ENCODE data around the gene ERGIC1. TPM values are rescaled to one million over a fixed set of nuclear protein-coding genes. Genes with fewer than 3 reads are reported as not detected.
A peak's percentile ranks its signal among the peaks of the same experiment; 100 is the strongest.

Gene ERGIC1
- total and polyA plus RNA-seq, 4 donors = 46.2 to 110 (median 88.6) TPM

- no peaks in the 10 kb centered on the region for H3K9me3 ChIP-seq (ENCODE audit: control insufficient read depth, insufficient read depth, low read length)
- H3K36me3 ChIP-seq (ENCODE audit: control insufficient read depth, insufficient read depth, low read length) = no peaks in the 10 kb centered on the region
- H3K4me3 ChIP-seq (ENCODE audit: low read depth, low read length) = no peak overlapping the region
- no peaks in the 10 kb centered on the region for H3K27me3 ChIP-seq (ENCODE audit: control insufficient read depth, insufficient read depth, low read length)
- no peak for DNase-seq (ENCODE audit: low read depth in 4 of 6, low spot score in 6 of 6)
- H3K27ac ChIP-seq (ENCODE audit: low read depth, low read length) = no peak overlapping the region
- 87% methylated on average over 16 of the region's 16 CpGs for WGBS (ENCODE audit: insufficient coverage)
- H3K4me1 ChIP-seq (ENCODE audit: control insufficient read depth, insufficient read depth, low read length) = no peaks in the 10 kb centered on the region
These were observed 33.9 kb upstream of the ERGIC1 start for GRCh38 chr5:172800088-172800551.

DNA sequence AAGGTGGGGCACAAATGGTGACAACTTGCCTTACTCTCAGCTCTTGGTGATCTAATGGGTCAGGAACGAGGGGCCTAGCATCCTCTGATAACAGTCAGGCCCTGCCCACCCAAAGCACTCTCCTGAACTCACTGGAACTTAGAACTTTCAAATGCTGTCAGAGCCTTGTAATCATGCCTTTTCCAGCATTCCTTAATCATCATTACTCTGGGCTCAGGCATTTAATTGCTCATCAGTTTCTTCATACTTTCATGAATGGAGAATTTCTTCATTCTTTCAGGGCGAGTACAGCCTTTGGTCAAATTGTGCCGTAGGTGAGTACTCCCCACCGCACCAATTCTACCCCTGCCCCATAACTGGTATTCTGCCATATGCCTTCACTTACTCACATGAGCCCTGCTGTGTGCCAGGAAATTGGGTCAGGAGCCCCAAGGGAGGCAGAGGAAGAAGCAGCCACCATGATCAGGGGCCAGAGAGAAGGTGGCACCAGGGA is 32.8 kb upstream of the ERGIC1 start:
- Histone ChIP-seq H3K36me3 (ENCODE audit: control insufficient read depth, insufficient read depth, low read length) (no peaks in the 10 kb centered on the region), H3K4me3 (ENCODE audit: low read depth, low read length) (no peak overlapping the region), H3K27ac (ENCODE audit: low read depth, low read length) (no peak overlapping the region), H3K27me3 (ENCODE audit: control insufficient read depth, insufficient read depth, low read length) (no peaks in the 10 kb centered on the region), H3K4me1 (ENCODE audit: control insufficient read depth, insufficient read depth, low read length) (no peaks in the 10 kb centered on the region), H3K9me3 (ENCODE audit: control insufficient read depth, insufficient read depth, low read length) (no peaks in the 10 kb centered on the region)
- WGBS (ENCODE audit: insufficient coverage) = 91% methylated on average over 4 of the region's 4 CpGs
- no peak for DNase-seq (ENCODE audit: low read depth in 4 of 6, low spot score in 6 of 6)

DNA sequence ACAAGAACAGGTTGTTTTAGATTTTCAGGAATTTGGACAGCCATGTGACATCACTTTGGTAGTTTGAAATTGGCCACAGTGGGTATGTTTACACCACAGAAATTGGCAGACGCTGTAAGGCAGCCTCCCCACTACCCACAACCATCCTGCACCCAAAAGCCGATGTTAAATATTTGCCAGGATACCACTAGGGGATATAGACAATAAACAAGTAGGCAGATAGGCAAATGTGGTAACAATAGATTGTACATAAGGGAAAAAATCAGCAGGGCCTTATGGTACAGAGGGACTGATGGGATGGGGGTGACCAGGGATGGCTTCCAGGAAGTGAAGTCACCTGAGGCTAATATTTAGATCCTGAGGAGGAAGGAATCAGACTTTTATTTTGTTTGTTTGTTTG is 31.9 kb upstream of the ERGIC1 start:
- Histone ChIP-seq H3K9me3 (ENCODE audit: control insufficient read depth, insufficient read depth, low read length) (no peaks in the 10 kb centered on the region), H3K36me3 (ENCODE audit: control insufficient read depth, insufficient read depth, low read length) (no peaks in the 10 kb centered on the region), H3K4me3 (ENCODE audit: low read depth, low read length) (no peak overlapping the region), H3K27me3 (ENCODE audit: control insufficient read depth, insufficient read depth, low read length) (no peaks in the 10 kb centered on the region), H3K4me1 (ENCODE audit: control insufficient read depth, insufficient read depth, low read length) (peaks cover 4% of the 10 kb centered on the region), H3K27ac (ENCODE audit: low read depth, low read length) (no peak overlapping the region)
- no peak for DNase-seq (ENCODE audit: low read depth in 4 of 6, low spot score in 6 of 6)
- no CpG with 5 or more reads among the region's 2 CpGs for WGBS (ENCODE audit: insufficient coverage)

- 94% methylated on average over 3 of the region's 4 CpGs for WGBS (ENCODE audit: insufficient coverage)
- no peaks in the 10 kb centered on the region for H3K27me3 ChIP-seq (ENCODE audit: control insufficient read depth, insufficient read depth, low read length)
- H3K4me3 ChIP-seq (ENCODE audit: low read depth, low read length) = no peak overlapping the region
- no peaks in the 10 kb centered on the region for H3K36me3 ChIP-seq (ENCODE audit: control insufficient read depth, insufficient read depth, low read length)
- H3K9me3 ChIP-seq (ENCODE audit: control insufficient read depth, insufficient read depth, low read length) = no peaks in the 10 kb centered on the region
- no peak for DNase-seq (ENCODE audit: low read depth in 4 of 6, low spot score in 6 of 6)
- no peak overlapping the region for H3K27ac ChIP-seq (ENCODE audit: low read depth, low read length)
- H3K4me1 ChIP-seq (ENCODE audit: control insufficient read depth, insufficient read depth, low read length) = peaks cover 5% of the 10 kb centered on the region
These were observed 31.4 kb upstream of the ERGIC1 start for GRCh38 chr5:172802567-172803176.

DNA sequence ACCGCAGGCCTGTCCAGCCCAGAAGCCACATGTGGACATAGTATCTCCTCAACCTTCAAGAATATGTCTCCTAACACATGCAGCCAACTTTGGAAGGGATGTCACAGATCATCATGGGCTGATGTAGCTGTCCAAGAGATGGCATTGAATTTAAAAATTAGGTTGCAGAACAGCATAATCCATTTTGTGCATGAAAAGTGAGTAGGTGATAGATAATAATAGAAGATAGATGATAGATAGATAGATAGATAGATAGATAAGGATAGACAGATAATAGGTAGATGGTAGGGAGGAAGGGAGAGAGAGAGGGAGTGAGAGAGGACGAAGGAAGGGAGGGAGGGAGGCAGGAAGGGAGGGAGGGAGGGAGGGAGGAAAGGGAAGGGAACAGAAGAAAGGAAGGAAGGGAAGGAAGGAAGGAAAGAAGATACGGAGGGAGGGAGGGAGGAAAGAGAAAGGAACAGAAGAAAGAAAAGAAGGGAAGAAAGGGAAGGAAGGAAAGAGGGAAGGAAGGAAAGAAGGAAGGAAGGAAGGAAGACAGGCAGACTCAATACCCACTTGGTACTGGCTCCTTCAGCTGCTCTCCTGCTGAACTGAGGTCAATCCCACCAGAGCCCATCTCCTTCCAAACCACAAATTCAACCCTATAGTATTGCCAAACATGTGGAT is 28.9 kb upstream of the ERGIC1 start:
- peaks cover 5% of the 10 kb centered on the region for H3K4me1 ChIP-seq (ENCODE audit: control insufficient read depth, insufficient read depth, low read length)
- no peaks in the 10 kb centered on the region for H3K27me3 ChIP-seq (ENCODE audit: control insufficient read depth, insufficient read depth, low read length)
- H3K9me3 ChIP-seq (ENCODE audit: control insufficient read depth, insufficient read depth, low read length) = peaks cover 1% of the 10 kb centered on the region
- 65% methylated on average over 2 of the region's 3 CpGs for WGBS (ENCODE audit: insufficient coverage)
- no peak overlapping the region for H3K27ac ChIP-seq (ENCODE audit: low read depth, low read length)
- H3K4me3 ChIP-seq (ENCODE audit: low read depth, low read length) = no peak overlapping the region
- no peaks in the 10 kb centered on the region for H3K36me3 ChIP-seq (ENCODE audit: control insufficient read depth, insufficient read depth, low read length)
- no peak for DNase-seq (ENCODE audit: low read depth in 4 of 6, low spot score in 6 of 6)

DNA sequence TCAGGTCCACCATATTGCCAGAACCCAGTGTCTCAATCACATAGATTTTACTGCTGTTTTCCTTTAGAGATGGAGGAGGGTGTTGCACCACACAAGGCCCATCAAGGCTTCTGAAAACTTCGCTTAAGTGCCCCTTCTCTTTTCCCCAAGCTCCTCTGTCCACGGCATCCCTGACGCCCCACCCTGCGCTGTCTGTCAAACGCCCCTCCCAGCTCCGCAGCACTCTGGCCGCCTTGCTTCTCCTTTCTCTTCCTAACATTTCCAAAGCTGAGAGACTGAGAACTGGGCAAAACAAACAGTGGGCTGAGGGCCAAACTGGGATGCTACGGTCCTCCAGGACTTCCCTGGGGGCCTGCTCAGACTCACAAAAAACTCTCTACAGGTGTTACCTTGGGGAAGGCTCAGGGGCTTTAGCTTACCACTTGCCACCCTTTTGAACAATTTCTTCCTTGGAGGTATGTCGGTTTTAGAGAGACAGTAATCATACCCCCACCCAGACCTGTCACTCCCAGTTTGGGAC is 28.3 kb upstream of the ERGIC1 start:
- Histone ChIP-seq H3K36me3 (ENCODE audit: control insufficient read depth, insufficient read depth, low read length) (no peaks in the 10 kb centered on the region), H3K4me3 (ENCODE audit: low read depth, low read length) (no peak overlapping the region), H3K27me3 (ENCODE audit: control insufficient read depth, insufficient read depth, low read length) (no peaks in the 10 kb centered on the region), H3K27ac (ENCODE audit: low read depth, low read length) (no peak overlapping the region), H3K4me1 (ENCODE audit: control insufficient read depth, insufficient read depth, low read length) (peaks cover 5% of the 10 kb centered on the region), H3K9me3 (ENCODE audit: control insufficient read depth, insufficient read depth, low read length) (peaks cover 1% of the 10 kb centered on the region)
- 72% methylated on average over 7 of the region's 9 CpGs for WGBS (ENCODE audit: insufficient coverage)
- no peak for DNase-seq (ENCODE audit: low read depth in 4 of 6, low spot score in 6 of 6)

- Histone ChIP-seq H3K27ac (ENCODE audit: low read depth, low read length) (peak overlapping the region; percentile 6), H3K27me3 (ENCODE audit: control insufficient read depth, insufficient read depth, low read length) (no peaks in the 10 kb centered on the region), H3K4me3 (ENCODE audit: low read depth, low read length) (no peak overlapping the region), H3K36me3 (ENCODE audit: control insufficient read depth, insufficient read depth, low read length) (no peaks in the 10 kb centered on the region), H3K9me3 (ENCODE audit: control insufficient read depth, insufficient read depth, low read length) (peaks cover 1% of the 10 kb centered on the region), H3K4me1 (ENCODE audit: control insufficient read depth, insufficient read depth, low read length) (peaks cover 5% of the 10 kb centered on the region)
- DNase-seq (ENCODE audit: low read depth in 4 of 6, low spot score in 6 of 6) = peak in 1 of 6 donors; percentile 50
- WGBS (ENCODE audit: insufficient coverage) = 73% methylated on average over 18 of the region's 24 CpGs
These were observed 27.0 kb upstream of the ERGIC1 start for GRCh38 chr5:172806897-172807672.

DNA sequence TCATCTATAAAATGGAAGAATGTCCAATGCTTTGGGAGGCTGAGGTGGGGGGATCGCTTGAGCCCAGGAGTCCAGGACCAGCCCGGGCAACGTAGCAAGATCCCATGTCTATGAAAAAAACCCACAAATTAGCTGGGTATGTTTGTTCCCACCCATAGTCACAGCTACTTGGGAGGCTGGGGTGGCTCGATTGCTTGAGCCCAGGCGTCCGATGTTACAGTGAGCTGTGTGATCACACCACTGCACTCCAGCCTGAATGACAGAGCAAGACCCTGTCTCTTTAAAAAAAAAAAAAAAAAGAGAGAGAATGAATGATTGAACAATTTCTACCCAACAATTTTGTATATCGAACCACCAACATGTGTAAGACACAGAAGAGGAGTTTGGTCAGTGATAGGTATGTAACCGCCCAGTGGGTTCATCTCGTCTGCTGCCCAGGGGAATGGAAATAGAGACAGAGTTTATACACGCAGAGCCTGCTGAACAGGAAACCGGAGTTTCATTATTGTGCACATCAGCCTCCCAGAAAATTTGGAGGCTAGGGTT is 26.2 kb upstream of the ERGIC1 start:
- Histone ChIP-seq H3K27me3 (ENCODE audit: control insufficient read depth, insufficient read depth, low read length) (no peaks in the 10 kb centered on the region), H3K36me3 (ENCODE audit: control insufficient read depth, insufficient read depth, low read length) (no peaks in the 10 kb centered on the region), H3K4me1 (ENCODE audit: control insufficient read depth, insufficient read depth, low read length) (peaks cover 5% of the 10 kb centered on the region), H3K27ac (ENCODE audit: low read depth, low read length) (no peak overlapping the region), H3K9me3 (ENCODE audit: control insufficient read depth, insufficient read depth, low read length) (peaks cover 1% of the 10 kb centered on the region), H3K4me3 (ENCODE audit: low read depth, low read length) (no peak overlapping the region)
- no peak for DNase-seq (ENCODE audit: low read depth in 4 of 6, low spot score in 6 of 6)
- WGBS (ENCODE audit: insufficient coverage) = 87% methylated on average over 4 of the region's 11 CpGs

- WGBS (ENCODE audit: insufficient coverage) = no CpG with 5 or more reads among the region's 2 CpGs
- no peaks in the 10 kb centered on the region for H3K27me3 ChIP-seq (ENCODE audit: control insufficient read depth, insufficient read depth, low read length)
- no peaks in the 10 kb centered on the region for H3K36me3 ChIP-seq (ENCODE audit: control insufficient read depth, insufficient read depth, low read length)
- no peak overlapping the region for H3K27ac ChIP-seq (ENCODE audit: low read depth, low read length)
- peaks cover 1% of the 10 kb centered on the region for H3K9me3 ChIP-seq (ENCODE audit: control insufficient read depth, insufficient read depth, low read length)
- H3K4me1 ChIP-seq (ENCODE audit: control insufficient read depth, insufficient read depth, low read length) = peaks cover 5% of the 10 kb centered on the region
- DNase-seq (ENCODE audit: low read depth in 4 of 6, low spot score in 6 of 6) = no peak
- no peak overlapping the region for H3K4me3 ChIP-seq (ENCODE audit: low read depth, low read length)
These were observed 24.3 kb upstream of the ERGIC1 start for GRCh38 chr5:172809774-172810173.
